GM19025 (cell line): Measurements from ENCODE around the gene TJP1.
"Not testable (repeated sequence)": the region's sequence is repeated elsewhere in the genome, so short reads cannot be mapped to it uniquely, and the experiment has no call there.

Experiments
- ATAC-seq: cut with Tn5 transposase; IDR thresholded peaks from one replicate; pipeline ENCODE4 v1.9.1; 2021; ENCODE audit warnings: mild to moderate bottlenecking, low read depth, moderate library complexity; ENCODE audit not compliant: unreplicated experiment

The TJP1 gene

GRCh38 chr15:29686079-29686425 lies 136.2 kb downstream of the TJP1 start:
- ATAC-seq: no peak

DNA sequence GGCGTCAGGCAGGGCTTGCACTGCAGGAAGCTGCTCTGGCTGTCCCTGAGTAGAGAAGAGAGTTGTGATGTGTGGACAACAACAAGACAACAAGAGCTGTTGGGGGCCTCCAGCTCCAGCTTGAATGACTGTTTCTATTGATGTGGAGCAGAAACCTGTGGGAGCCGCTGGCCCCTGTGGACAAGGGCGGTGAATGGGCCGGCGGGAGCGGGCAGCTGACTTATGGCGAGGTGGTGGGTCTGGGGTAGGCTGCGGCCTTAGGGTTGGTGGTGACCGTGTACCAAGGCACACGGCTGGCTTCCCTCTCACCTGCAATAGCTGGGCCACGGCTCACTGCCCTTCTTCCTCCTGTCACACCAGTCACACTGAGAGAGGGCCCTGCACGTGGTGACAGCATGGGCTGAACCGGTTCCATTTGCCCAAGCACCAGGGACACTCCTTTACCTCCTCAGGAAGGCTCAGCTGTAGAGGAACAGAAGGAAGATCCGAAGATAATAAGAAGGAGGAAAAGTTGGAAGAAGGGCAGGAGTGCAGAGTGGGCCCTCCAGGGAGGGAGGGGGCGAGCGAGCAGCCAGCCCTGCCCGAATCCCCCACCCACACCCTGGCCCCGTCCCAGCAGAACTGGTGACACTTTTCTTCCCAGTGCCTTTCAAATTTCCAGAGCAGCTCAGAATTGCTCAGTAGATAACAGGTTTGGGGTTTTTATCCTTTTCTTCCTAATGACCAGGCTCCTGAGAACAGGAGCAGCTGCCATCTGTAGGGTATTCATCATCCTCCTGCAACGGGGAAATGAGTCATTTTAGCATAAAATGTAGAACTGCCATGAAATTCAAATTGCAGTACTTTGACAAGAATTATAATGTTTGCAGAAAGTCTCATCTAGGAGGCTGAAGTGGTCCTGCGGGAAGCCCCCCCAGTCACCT lies 136.9 kb downstream of the TJP1 start:
- no peak for ATAC-seq

GRCh38 chr15:29682781-29683180 lies 139.5 kb downstream of the TJP1 start:
- no peak for ATAC-seq

DNA sequence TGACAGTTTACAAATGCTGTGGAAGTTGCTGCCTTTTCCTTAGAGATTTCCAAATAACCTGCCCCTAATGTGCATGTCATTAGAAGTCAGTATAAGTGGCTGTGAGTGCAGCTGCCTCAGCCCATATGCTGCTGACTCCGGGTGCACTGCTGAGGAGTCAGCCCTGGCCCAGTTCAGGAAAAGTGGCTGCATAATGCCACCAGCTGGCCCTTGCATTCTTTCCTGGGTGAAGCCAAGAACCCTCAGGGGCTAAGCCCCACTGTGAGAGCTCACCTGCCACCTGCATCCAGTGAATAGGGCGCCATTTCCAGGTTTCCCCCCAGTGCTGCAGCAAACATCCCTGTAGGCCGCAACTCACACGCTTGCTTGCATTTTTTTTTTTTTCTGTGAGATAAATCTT lies 139.9 kb downstream of the TJP1 start:
- no peak for ATAC-seq

DNA sequence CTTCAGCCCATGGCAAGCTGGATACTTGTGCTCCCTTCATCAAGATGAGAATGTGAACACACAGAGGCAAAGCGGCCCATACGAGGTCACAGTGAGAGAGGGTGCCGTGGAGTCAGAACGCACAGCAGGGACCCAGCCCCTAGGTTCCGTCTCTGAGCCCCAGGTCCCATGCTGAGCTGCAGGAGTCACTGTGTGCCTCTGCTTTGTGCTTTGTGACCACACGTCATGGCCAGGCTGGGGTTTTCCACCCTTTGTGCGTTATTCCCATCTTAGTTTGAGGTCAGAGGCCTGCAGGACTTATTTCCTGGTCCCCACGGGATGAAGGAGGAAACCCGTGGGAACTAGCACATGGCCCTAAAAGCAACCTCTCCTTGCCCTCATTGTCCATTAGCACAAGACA lies 140.3 kb downstream of the TJP1 start:
- no peak for ATAC-seq

- no peak for ATAC-seq
Observed at GRCh38 chr15:29681166-29681845, 141.0 kb downstream of the TJP1 start.

DNA sequence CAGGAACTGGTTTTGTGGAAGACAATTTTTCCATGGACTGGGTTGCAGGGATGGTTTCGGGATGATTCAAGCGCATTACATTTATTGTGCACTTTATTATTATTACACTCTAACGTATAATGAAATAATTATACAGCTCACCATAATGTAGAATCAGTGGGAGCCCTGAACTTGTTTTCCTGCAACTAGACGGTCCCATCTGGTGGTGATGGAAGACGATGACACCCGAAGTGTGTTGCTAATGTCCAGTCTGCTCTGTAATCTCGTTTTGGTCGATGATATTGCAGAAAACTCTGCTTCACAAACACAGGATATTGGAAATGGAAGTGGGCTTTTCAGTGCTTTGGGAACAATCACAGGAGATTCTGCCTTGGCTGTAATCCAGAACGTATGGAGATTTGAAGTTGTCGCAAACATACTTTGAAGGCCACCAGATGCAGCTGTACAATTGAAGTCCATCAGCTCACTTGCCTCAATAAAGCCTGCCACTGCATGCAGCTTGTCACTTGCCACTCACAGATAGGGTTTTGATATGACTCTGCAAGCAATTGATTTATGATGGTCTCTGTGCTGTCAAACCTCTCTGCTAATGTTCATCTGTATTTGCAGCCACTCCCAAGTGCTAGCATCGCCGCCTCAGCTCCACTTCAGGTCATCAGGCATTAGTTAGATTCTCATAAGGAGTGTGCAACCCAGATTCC lies 141.7 kb downstream of the TJP1 start:
- ATAC-seq: no peak

- no peak for ATAC-seq
Observed at GRCh38 chr15:29678504-29679034, 143.7 kb downstream of the TJP1 start.

DNA sequence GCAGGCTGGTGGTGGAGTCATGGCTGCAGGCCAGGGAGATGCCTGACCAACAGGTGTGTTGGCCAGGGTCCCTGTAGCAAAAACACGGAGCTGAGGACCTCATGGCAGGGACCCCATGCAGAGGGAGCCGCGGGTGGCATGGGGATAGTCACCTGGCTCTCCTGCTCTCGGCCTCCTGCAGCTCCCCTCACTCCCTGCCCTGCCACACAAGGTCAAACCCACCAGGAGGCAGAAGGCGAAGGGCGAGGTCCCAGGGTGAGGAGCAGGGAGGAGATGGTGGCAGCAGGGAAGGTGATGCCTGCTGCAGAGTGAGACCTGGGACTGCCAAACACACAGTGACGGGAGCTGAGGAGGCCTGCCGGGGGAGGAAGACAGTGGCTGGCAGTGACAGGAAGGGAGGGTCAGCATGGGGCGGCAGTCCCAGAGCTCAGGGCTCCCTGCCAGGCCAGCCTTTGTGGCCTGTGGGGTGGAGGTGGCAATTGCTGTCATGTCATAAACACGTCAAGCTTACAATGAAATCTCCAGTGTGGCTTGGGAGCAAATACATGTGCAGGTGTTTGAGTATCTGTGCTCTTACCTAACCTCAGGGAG lies 144.3 kb downstream of the TJP1 start:
- ATAC-seq: no peak

- ATAC-seq: no peak
Observed at GRCh38 chr15:29677455-29677854, 144.8 kb downstream of the TJP1 start.

- ATAC-seq: no peak
Observed at GRCh38 chr15:29676961-29677402, 145.3 kb downstream of the TJP1 start.

- ATAC-seq: not testable (repeated sequence)
Observed at GRCh38 chr15:29676374-29676960, 145.8 kb downstream of the TJP1 start.

- no peak for ATAC-seq
Observed at GRCh38 chr15:29675791-29676301, 146.4 kb downstream of the TJP1 start.

GRCh38 chr15:29674661-29675533 lies 147.4 kb downstream of the TJP1 start:
- ATAC-seq: no peak

DNA sequence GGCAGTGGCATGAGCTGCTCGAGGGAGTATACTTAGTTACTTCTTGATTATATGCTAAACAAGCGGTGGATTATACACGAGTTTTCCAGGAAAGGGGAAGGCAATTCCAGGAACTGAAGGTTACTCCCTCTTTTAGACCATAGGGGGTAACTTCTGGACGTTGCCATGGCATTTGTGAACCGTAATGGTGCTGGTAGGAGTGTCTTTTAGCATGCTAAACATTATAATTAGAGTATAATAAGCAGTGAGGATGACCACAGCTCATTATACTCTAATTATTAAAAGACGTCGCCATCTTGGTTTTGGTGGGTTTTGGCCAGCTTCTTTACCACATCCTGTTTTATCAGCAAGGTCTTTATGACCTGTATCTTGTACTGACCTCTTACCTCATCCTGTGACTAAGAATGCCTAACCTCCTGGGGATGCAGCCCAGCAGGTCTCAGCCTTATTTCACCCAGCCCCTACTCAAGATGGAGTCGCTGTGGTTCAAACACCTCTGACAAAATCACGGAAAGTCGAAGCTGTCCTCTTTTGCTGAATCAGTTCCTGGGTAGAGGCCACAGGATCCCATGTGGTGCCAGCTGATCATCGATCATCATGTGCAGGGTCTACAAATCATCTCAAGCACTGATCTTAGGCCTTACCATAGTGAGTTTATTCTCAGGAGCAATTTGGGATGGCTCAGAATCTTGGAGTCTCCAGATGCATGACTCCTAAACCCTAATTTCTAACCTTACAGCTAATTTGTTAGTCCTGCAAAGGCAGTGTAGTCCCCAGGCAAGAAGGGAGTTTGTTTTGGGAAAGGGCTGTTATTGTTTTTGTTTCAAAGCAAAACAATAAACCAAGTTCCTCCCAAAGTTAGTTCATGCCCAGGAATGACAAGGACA lies 149.1 kb downstream of the TJP1 start:
- no peak for ATAC-seq

- no peak for ATAC-seq
Observed at GRCh38 chr15:29672446-29672845, 149.8 kb downstream of the TJP1 start.

- not testable (repeated sequence) for ATAC-seq
Observed at GRCh38 chr15:29672046-29672445, 150.2 kb downstream of the TJP1 start.
